ENCODE results near the gene UGT1A6.
"Not testable (repeated sequence)": the region's sequence is repeated elsewhere in the genome, so short reads cannot be mapped to it uniquely, and the experiment has no call there.

UGT1A6 gene

DNA sequence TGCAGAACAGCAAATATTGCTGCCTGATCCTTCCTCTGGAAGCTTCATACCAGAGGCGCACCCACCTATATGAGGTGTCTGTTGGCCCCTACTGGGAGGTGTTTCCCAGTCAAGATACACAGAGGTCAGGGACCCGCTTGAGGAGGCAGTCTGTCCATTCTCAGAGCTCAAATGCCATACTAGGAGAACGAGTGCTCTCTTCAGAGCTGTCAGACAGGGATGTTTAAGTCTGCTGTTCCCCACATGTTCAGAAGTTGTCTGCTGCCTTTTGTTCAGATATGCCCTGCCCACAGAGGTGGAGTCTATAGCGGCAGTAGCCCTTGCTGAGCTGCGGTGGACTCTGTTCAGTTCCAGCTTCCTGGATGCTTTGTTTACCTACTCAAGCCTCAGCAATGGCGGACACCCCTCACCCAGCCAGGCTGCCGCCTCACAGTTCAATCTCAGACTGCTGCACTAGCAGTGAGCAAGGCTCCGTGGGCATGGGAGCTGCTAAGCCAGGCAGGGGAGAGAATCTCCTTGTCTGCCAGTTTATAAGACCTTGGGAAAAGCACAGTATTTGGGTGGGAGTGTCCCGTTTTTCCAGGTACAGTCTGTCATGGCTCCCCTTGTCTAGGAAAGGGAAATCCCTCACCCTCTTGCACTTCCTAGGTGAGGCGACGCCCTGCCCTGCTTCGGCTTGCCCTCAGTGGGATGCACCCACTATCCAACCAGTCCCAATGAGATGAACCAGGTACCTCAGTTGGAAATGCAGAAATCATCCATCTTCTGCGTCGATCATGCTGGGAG lies 44.4 kb downstream of the UGT1A6 start:
- not testable (repeated sequence) for DNase-seq

DNA sequence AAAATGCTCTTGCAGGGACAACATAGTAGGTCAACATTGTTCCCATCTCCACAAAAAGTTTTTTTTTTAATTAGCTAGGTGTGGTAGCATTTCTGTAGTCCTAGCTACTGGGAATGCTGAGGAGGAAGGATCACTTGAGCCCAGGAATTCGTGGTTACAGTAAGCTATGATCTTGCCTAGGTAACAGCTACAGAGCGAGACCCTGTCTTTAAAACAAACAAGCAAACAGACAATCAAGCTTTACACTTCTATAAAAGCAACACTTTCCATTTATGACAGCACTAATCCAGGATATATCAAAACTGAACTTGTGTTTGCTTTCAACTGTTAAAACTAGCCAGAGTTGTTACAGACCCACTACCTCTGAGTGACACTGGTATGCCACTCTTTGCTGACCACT lies 48.2 kb downstream of the UGT1A6 start:
- DNase-seq, result no peak

DNA sequence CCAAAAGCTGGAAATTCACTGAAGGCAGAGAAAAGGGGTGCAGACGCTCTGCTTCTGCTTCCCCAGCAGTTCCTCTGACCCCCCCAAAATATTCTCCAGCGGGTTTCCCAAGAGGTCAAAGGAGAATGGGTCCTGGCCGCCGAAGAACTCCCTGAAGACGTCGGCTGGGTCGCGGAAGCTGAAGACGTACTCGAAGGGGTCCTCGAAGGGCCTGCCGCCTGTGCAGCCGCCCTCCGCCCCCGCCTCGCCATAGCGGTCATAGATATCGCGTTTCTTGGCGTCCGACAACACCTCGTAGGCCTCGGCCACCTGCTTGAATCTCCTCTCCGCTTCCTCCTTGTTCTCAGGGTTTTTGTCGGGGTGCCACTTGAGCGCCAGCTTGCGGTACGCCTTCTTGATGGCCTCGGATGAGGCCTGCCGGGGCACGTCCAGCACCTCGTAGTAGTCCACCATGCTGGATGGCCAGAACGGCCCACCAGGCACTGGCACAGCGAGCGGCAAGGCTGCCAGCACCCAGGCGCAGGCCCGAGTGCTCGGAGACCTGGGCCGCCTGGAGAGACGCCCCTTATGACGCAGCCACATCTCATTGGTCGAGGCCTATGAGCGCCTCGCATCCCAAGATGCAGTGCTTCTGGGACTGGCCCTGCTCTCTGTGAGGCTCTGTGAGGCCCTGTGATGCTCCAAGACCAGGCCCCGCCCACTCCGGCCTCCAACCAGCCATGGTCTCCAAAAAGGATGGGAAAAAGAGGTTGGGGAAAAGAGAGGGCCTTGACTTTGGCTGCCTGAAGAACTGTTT lies 51.0 kb downstream of the UGT1A6 start:
- no peak for DNase-seq

DNA sequence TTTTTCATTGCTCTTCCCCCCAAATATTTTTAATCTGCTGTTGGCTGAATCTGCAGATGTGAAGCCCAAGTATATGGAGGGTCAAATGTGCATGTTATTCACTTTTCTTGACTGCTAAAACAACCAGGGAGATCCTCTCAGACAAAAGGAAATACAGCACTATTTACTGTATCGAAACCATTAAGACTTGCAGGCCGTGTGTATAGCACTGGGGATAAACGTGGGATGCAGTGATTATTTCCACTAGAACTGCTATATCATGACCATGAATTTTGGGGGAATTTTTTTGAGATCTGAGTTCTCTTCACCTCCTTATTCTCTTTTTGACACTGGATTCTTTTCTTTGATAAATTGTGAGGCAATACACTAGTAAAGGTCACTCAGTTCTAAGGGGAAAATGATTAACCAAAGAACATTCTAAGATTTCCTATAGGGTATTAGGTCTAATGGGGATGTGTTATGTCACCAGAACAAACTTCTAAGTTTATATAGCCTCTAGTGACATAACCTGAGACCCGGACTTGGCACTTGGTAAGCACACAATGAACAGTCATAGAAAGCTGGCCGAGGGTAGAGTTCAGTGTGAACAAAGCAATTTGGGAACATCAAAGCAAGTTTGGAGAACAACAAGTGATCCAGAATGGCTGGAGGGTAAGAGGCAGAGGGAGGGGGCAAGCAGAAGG lies 52.5 kb downstream of the UGT1A6 start:
- DNase-seq, result no peak

DNA sequence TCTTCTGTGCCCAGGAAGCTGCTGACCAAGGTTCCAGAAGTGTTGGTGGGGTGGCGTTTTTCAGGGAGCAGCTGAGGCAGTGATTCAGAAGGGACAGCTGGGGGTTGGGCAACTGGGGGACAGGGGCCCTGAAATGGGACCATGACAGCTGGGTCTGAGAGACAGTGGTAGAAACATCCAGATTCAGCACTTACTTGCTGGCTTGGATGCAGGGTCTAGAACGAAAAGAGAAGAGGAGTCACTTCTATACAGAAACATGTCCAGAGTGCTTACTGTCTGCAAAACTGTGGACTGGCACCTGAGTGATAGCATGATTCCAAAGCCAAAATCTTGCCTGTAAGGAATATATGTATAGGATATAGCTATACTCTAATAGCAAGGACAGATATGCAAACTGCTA lies 53.1 kb downstream of the UGT1A6 start:
- DNase-seq, result not testable (repeated sequence)

DNA sequence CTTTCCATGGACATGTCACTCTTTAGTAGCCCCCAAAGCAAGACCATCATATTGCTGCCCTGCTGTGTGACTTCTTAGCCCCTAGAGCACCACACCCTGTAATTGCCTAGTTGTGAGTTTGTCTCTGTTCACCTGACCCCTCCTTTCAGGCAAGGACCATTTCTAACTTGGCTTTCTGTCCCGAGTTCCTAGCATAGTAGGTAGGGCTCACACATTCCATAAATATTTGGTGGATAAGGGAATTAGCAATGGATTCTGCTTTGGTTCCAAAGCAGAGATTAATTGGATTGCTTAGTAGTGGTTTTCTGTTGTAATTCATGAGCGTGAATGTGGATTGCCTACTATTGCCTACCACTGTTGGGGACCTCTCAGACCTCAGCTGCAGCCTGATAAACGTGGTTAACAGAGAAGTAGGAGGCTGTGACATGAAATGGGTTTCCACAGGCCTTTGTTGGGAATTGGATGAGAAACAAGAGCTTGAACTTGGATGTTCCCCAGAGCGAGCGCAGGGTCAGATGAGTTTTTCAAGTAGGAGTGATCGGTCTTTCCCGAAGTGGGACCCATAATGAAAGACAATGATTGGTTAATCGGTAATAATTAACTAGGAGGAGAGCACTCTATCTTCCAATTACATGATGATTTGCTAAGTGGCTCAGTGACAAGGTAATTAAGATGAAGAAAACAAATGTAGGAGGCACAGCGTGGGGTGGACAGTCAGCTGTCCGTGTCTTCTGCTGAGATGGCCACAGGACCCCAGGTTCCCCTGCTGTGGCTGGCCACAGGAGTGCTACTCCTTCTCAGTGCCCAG lies 54.0 kb downstream of the UGT1A6 start:
- DNase-seq, result no peak

DNA sequence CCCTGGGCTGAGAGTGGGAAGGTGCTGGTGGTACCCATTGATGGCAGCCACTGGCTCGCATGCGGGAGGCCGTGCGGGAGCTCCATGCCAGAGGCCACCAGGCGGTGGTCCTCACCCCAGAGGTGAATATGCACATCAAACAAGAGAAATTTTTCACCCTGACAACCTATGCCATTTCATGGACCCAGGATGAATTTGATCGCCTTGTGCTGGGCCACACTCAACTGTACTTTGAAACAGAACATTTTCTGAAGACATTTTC lies 54.5 kb downstream of the UGT1A6 start:
- DNase-seq, result no peak

DNA sequence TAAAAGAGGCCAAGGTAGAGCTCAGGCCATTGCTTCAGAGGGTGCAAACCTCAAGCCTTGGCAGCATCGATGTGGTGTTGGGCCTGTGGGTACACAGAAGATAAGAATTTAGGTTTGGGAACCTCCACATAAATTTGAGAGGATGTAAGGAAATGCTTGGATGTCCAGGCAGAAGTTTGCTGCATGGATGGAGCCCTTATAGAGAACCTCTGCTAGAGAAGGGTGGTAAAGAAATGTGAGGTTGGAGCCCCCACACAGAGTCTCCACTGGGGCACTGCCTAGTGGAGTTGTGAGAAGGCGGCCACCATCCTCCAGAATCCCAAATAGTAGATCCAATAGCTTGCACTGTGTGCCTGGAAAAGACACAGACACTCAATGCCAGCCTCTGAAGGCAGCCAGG lies 58.0 kb downstream of the UGT1A6 start:
- DNase-seq, result not testable (repeated sequence)

DNA sequence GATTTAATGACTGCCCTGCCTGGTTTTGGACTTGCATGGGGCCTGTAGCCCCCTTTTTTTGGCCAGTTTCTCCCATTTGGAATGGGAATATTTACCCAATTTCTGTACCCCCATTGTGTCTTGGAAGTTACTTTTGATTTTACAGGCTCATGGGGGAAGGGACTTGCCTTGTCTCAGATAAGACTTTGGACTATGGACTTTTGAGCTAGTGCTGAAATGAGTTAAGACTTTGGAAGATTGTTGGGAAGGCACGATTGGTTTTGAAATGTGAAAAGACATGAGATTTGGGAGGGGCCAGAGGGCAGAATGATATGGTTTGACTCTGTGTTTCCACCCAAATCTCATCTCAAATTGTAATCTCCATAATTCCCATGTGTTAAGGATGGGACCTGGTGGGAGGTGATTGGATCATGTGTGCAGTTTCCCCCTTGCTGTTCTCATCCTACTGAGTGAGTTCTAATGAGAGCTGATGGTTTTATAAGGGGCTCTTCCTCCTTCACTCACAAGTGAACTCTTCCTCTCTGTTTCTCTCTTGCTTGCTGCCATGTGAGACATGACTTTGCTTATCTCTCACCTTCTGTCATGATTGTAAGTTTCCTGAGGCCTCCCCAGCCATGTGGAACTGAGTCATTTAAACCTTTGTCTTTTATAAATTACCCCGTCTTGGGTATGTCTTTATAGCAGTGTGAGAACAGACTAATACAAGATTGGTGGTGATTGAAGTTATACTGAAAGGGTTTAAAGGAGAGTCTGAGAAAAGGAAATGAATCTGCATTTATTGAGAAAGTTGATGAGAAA lies 58.7 kb downstream of the UGT1A6 start:
- not testable (repeated sequence) for DNase-seq

DNA sequence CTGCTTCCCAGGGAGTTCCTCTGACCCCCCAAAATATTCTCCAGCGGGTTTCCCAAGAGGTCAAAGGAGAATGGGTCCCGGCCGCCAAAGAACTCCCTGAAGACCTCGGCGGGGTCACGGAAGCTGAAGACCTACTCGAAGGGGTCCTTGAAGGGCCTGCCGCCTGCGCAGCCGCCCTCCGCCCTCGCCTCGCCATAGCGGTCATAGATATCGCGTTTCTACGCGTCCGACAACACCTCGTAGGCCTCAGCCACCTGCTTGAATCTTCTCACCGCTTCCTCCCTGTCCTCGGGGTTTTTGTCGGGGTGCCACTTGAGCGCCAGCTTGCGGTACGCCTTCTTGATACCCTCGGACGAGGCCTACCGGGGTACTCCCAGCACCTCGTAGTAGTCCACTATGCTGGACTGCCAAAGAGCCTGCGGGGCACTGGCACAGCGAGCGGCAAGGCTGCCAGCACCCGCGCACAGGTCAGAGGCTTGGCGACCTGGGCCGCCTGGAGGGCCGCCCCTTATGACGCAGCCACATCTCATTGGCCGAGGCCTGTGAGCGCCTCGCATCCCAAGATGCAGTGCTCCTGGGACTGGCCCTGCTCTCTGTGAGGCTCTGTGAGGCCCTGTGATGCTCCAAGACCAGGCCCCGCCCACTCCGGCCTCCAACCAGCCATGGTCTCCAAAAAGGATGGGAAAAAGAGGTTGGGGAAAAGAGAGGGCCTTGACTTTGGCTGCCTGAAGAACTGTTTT lies 62.4 kb downstream of the UGT1A6 start:
- no peak for DNase-seq

DNA sequence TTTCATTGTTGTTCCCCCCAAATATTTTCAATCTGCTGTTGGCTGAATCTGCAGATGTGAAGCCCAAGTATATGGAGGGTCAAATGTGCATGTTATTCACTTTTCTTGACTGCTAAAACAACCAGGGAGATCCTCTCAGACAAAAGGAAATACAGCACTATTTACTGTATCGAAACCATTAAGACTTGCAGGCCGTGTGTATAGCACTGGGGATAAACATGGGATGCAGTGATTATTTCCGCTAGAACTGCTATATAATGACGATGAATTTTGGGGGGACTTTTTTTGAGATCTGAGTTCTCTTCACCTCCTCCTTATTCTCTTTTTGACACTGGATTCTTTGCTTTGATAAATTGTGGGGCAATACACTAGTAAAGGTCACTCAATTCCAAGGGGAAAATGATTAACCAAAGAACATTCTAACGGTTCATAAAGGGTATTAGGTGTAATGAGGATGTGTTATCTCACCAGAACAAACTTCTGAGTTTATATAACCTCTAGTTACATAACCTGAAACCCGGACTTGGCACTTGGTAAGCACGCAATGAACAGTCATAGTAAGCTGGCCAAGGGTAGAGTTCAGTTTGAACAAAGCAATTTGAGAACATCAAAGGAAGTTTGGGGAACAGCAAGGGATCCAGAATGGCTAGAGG lies 63.9 kb downstream of the UGT1A6 start:
- DNase-seq, result no peak

DNA sequence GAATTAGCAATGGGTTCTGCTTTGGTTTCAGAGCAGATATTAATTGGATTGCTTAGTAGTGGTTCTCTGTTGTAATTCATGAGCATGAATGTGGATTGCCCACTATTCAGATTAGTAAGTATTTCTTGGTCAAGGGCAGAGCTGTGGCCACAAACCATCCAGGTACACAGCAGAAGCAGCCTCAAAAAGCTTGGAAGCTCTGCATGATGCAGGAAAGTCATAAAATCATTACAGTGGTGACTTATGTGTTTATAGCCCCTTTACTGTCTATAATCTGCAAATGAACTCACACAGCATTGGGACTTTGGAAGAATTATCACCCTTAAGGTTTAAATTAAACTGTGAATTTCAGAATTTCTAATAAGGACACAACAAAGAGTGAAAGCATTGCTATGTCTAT lies 65.5 kb downstream of the UGT1A6 start:
- DNase-seq, result no peak

DNA sequence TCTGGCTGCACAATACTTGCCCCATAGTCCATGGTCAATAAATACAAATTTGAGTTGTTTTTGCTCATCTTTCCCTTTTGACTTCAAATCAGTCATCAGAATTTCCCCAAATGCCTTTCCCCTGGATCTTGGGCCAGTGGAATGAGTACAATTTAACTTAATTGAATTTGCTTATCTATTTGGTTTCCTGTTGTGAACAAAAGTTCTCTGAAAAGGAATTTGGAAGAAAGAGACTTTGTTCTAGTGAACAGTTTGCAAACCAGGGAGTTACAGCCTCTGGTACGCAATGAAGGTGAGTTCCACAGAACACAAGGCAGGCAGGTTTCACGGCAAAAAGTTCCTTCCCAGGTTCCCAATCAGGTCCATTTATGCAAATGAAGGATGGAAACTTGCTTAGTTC lies 66.2 kb downstream of the UGT1A6 start:
- no peak for DNase-seq

DNA sequence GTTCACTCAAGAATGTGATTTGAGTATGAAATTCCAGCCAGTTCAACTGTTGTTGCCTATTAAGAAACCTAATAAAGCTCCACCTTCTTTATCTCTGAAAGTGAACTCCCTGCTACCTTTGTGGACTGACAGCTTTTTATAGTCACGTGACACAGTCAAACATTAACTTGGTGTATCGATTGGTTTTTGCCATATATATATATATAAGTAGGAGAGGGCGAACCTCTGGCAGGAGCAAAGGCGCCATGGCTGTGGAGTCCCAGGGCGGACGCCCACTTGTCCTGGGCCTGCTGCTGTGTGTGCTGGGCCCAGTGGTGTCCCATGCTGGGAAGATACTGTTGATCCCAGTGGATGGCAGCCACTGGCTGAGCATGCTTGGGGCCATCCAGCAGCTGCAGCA lies 67.4 kb downstream of the UGT1A6 start, which contains the start of gene UGT1A1:
Gene UGT1A1, plus strand, starts transcription at position 228 of the 400 bp plus-strand sequence. Its CDS starts 18 bp downstream, at position 246.
- DNase-seq, result no peak

DNA sequence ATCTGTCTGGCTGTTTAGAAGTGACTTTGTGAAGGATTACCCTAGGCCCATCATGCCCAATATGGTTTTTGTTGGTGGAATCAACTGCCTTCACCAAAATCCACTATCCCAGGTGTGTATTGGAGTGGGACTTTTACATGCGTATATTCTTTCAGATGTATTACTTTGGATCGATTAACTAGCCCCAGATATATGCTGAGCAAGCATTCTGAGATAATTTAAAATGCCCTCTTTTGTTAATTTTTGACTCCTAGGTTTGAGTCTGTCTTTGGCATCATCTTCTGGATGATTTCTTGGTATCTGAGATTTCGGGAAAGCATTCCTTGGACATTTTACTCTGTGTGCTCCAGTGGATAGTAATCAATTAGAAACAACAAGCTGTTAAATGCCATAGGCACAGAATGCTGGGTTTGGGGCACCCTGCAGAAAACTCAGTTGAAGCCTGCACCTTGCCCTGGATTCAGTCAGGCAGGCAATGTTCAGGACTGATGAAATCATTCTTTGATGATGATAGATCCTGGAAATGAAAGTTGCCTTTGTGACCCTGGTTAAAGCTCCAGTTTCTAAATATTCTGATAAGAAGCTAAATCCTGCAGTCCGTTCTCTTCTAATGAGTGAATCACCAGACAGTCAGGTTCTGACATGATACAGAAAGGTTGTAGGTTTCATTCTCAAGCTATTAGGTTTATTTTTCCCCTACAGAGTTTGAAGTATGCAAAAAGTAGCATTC lies 68.5 kb downstream of the UGT1A6 start:
- DNase-seq, result no peak

DNA sequence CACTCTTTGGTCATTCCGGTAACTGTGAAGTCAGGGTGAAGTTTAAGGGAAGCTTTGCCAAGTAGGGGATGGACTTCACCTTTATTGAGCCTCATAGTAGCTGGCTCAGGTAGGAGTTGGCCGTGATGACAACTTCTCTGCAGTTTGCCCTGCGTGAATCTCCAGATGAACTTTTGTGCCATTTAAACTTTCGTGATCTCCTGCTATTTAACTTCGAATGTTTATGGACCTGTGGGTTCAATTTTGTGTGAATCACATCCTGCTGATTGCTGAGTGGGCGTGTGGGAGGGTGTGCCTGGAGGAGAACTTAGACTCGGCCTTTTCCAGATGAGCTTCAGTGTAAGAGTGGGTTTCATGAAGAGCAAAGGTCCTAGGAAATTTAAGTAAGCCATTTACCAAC lies 71.6 kb downstream of the UGT1A6 start:
- no peak for DNase-seq

DNA sequence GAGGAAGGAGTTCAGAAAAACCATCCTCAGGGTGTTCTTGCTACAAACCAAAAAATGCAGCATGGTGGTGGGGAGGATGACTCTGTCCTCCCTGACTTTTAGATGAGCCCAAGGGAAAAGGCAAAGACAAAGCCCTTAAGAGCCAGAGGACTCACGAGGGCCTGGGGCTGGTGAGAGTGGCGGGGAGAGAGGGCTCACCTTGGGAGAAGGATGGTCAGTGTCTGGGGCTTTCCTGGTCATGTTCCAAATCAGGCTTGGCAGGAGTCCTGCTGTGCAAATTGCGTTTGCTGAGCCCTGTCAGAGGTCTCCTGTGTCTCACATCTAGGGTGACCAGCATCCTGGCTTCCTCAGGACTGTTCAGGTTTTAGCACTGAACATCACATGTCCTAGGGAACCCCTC lies 72.1 kb downstream of the UGT1A6 start:
- no peak for DNase-seq

DNA sequence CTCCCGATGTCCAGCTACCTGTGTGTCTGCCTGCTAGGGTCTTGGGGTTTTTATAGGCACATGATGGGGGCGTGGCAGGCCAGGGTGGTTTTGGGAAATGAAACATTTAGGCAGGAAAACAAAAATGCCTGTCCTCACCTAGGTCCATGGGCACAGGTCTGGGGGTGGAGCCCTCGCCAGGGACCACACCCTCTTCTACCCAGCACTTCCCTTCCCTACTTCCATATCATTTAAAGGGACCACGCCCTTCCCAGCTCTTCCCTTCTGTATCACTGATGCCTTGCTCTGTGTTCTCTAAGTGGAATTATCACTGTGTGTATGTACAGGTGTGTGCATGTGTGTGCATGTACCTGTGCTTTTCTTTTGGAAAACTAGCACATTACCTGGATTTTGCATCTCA lies 73.7 kb downstream of the UGT1A6 start:
- no peak for DNase-seq

DNA sequence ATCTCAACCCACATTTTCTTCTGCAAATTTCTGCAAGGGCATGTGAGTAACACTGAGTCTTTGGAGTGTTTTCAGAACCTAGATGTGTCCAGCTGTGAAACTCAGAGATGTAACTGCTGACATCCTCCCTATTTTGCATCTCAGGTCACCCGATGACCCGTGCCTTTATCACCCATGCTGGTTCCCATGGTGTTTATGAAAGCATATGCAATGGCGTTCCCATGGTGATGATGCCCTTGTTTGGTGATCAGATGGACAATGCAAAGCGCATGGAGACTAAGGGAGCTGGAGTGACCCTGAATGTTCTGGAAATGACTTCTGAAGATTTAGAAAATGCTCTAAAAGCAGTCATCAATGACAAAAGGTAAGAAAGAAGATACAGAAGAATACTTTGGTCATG lies 75.4 kb downstream of the UGT1A6 start:
- DNase-seq, result no peak

DNA sequence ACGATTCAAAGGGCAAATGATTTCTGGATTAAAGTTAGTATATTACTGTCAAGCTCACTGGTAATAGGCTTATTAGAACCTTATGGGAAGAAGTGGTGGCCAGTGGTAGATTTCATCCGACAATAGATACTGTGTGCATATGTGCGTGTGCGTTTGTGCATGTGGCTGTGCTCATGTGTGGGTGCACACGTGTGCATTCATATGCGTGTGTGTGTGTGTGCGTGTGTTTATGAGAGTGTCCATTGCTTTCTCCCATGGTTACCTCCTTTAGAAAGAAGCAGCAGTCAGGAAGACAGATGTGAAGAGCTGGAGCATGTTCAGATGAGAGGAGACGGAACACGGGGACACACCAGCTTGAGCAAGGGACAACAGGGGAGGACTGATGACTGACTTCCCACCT lies 76.6 kb downstream of the UGT1A6 start:
- no peak for DNase-seq

Measured in activated T-cell treated with anti-CD3 and anti-CD28 coated beads, Interleukin-2, amount 50 U/mL, for 48 hours (primary cell).